ENCODE results near the gene PTRH1. TPM values are rescaled to one million over a fixed set of nuclear protein-coding genes. Genes with fewer than 3 reads are reported as not detected.

The PTRH1 gene
- total RNA-seq, 1 donor, result 16.3 TPM

DNA sequence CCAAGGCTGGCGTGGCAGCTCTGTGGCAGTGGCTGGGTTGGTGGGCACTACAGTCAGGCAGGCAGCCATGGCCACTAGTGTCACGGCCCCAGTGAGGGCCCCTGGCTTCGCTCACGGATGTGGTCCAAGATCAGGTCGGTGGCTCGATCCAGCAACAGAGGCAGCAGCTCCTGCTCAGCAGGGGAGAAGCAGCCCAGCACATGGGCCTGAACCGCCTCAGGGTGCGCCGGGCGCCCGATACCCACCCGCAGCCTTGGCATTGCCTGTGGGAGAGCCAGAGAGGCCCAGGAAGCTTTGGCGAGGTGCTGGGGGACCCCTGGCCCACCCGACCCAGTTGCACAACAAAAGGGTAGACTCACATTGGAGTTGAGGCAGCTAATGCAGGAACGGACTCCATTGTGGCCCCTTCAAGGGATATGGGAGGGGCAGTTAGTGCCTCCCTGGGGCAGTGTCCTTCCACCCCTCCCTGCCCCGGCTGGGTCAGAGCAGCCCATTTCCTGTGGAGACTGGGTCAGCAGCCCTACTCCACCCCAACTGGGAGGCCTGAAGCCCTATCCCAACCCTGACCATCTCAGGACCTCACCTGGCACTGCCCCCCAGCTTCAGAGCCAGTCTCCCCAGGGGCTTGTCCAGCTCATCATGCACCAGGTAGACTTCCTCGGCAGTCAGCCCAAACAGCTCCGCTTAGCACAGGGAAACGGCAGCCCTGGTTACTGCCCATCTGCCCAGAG lies 1.3 kb downstream of the PTRH1 start:
- Histone ChIP-seq H3K27me3 (ENCODE audit: insufficient read depth, low read length) (no peaks in the 10 kb centered on the region), H3K4me1 (ENCODE audit: insufficient read depth, low read length) (peaks cover 9% of the 10 kb centered on the region), H3K4me3 (ENCODE audit: insufficient read depth, low read length) (peak overlapping the region; percentile 86), H4K20me1 (ENCODE audit: insufficient read depth, low read length) (peaks cover 15% of the 10 kb centered on the region), H3K79me2 (ENCODE audit: insufficient read depth, low read length) (peaks cover 17% of the 10 kb centered on the region), H3K4me2 (ENCODE audit: insufficient read depth, low read length) (peak overlapping the region; percentile 95), H3K9me3 (ENCODE audit: low read depth, low read length) (no peaks in the 10 kb centered on the region), H2AFZ (ENCODE audit: low read length) (no peak overlapping the region), H3K27ac (ENCODE audit: low read depth, low read length) (no peak overlapping the region), H3K36me3 (ENCODE audit: insufficient read depth, low read length) (no peaks in the 10 kb centered on the region)
- TF ChIP-seq, protein P1, sequence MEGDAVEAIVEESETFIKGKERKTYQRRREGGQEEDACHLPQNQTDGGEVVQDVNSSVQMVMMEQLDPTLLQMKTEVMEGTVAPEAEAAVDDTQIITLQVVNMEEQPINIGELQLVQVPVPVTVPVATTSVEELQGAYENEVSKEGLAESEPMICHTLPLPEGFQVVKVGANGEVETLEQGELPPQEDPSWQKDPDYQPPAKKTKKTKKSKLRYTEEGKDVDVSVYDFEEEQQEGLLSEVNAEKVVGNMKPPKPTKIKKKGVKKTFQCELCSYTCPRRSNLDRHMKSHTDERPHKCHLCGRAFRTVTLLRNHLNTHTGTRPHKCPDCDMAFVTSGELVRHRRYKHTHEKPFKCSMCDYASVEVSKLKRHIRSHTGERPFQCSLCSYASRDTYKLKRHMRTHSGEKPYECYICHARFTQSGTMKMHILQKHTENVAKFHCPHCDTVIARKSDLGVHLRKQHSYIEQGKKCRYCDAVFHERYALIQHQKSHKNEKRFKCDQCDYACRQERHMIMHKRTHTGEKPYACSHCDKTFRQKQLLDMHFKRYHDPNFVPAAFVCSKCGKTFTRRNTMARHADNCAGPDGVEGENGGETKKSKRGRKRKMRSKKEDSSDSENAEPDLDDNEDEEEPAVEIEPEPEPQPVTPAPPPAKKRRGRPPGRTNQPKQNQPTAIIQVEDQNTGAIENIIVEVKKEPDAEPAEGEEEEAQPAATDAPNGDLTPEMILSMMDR (IDR thresholded peaks at IDR 0.05; ENCODE audit: extremely low read depth, low read depth, low read length), result no peak
- DNase-seq (ENCODE audit: insufficient read length, low spot score, missing footprints), result peak; percentile 78

DNA sequence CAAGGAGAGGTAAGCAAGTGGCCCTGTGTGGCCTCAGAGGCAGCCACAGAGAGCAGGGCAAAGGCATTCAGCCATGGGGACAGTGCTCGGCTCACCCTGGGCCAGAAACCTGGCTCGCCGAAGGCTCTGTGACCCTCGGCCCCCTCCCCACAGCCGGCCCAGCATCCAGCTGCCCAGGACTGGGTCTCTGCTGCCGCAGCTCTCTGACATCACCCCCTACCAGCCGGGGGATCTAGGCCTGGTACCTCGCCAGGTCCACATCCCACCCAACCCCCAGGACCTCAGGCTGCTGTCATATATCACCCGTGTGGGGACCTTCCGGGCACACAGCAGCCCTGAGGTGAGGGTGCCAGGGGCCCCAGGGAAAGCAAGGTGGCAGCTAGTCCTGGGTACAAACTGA lies 2.6 kb downstream of the PTRH1 start:
- Histone ChIP-seq H3K27me3 (ENCODE audit: insufficient read depth, low read length) (no peaks in the 10 kb centered on the region), H3K4me2 (ENCODE audit: insufficient read depth, low read length) (no peak overlapping the region), H3K36me3 (ENCODE audit: insufficient read depth, low read length) (no peaks in the 10 kb centered on the region), H3K4me1 (ENCODE audit: insufficient read depth, low read length) (peaks cover 9% of the 10 kb centered on the region), H3K4me3 (ENCODE audit: insufficient read depth, low read length) (no peak overlapping the region), H4K20me1 (ENCODE audit: insufficient read depth, low read length) (peaks cover 15% of the 10 kb centered on the region), H3K79me2 (ENCODE audit: insufficient read depth, low read length) (peaks cover 17% of the 10 kb centered on the region), H3K9me3 (ENCODE audit: low read depth, low read length) (no peaks in the 10 kb centered on the region), H3K27ac (ENCODE audit: low read depth, low read length) (no peak overlapping the region), H2AFZ (ENCODE audit: low read length) (no peak overlapping the region)
- TF ChIP-seq, protein P1 (IDR thresholded peaks at IDR 0.05; ENCODE audit: extremely low read depth, low read depth, low read length), result no peak
- peak; percentile 54 for DNase-seq (ENCODE audit: insufficient read length, low spot score, missing footprints)

DNA sequence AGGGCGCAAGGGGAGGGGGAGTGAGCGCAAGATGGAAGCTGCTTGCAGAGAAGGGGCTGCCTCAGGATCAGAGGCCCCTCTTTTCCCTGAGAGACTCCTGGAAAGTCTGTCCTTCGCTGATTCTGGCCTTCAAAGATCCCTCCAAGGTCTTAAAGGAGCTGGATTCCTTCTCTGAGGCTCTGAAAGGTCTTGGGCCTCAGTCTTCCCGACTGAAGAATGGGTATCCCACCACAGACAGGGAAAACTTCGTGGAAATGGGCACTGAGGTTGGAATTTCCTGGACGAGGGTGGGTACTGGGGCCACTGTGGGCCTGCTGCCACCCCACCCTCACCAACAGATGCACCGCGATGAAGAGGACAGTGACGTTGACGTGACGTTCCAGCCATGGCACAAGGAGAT lies 3.1 kb downstream of the PTRH1 start:
- Histone ChIP-seq H3K4me1 (ENCODE audit: insufficient read depth, low read length) (peaks cover 9% of the 10 kb centered on the region), H3K79me2 (ENCODE audit: insufficient read depth, low read length) (peaks cover 17% of the 10 kb centered on the region), H3K4me3 (ENCODE audit: insufficient read depth, low read length) (no peak overlapping the region), H3K27me3 (ENCODE audit: insufficient read depth, low read length) (no peaks in the 10 kb centered on the region), H4K20me1 (ENCODE audit: insufficient read depth, low read length) (peaks cover 15% of the 10 kb centered on the region), H3K4me2 (ENCODE audit: insufficient read depth, low read length) (no peak overlapping the region), H3K36me3 (ENCODE audit: insufficient read depth, low read length) (no peaks in the 10 kb centered on the region), H3K9me3 (ENCODE audit: low read depth, low read length) (no peaks in the 10 kb centered on the region), H3K27ac (ENCODE audit: low read depth, low read length) (no peak overlapping the region), H2AFZ (ENCODE audit: low read length) (no peak overlapping the region)
- TF ChIP-seq, protein P1 (IDR thresholded peaks at IDR 0.05; ENCODE audit: extremely low read depth, low read depth, low read length), result no peak
- DNase-seq (ENCODE audit: insufficient read length, low spot score, missing footprints), result peak; percentile 22

DNA sequence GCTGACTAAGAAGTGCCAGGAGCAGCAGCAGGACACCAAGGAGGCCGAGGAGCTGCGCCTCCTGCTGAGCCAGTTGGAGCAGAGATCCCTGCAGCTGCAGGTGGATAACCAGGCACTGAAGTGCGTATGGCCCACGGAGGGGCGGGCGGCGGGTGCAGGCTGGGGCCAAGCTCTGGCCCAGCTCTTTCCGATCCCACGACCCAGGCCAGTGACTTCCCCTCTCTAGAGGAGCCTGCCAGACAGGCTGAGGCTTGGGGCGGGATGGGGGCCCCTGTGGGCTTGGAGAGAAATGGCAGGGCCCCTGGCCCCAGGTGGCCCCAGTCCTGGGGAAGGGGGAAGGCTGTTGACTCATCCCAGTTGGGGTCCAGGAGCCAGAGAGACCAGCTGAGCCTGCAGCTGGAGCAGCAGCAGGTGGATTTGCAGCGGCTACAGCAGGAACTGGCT lies 3.6 kb downstream of the PTRH1 start:
- no peak overlapping the region for H2AFZ ChIP-seq (ENCODE audit: low read length)
- H3K4me1 ChIP-seq (ENCODE audit: insufficient read depth, low read length), result peaks cover 9% of the 10 kb centered on the region
- H3K4me2 ChIP-seq (ENCODE audit: insufficient read depth, low read length), result no peak overlapping the region
- H3K9me3 ChIP-seq (ENCODE audit: low read depth, low read length), result no peaks in the 10 kb centered on the region
- peaks cover 15% of the 10 kb centered on the region for H4K20me1 ChIP-seq (ENCODE audit: insufficient read depth, low read length)
- no peaks in the 10 kb centered on the region for H3K36me3 ChIP-seq (ENCODE audit: insufficient read depth, low read length)
- TF ChIP-seq, protein P1 (IDR thresholded peaks at IDR 0.05; ENCODE audit: extremely low read depth, low read depth, low read length), result no peak
- no peak overlapping the region for H3K4me3 ChIP-seq (ENCODE audit: insufficient read depth, low read length)
- DNase-seq (ENCODE audit: insufficient read length, low spot score, missing footprints), result peak; percentile 62
- H3K79me2 ChIP-seq (ENCODE audit: insufficient read depth, low read length), result peaks cover 17% of the 10 kb centered on the region
- H3K27me3 ChIP-seq (ENCODE audit: insufficient read depth, low read length), result no peaks in the 10 kb centered on the region
- no peak overlapping the region for H3K27ac ChIP-seq (ENCODE audit: low read depth, low read length)
